T-helper 1 cell treated with Interleukin-12 subunit alpha and Interleukin-12 subunit beta and Interleukin-4 antibody, amounts not matched to agents 30 ng/mL and 1 ng/mL, for 36 hours (primary cell): ENCODE results near the gene CYP26C1. TPM values are rescaled to one million over a fixed set of nuclear protein-coding genes. Genes with fewer than 3 reads are reported as not detected.
"Not testable (repeated sequence)": the region's sequence is repeated elsewhere in the genome, so short reads cannot be mapped to it uniquely, and the experiment has no call there.

Experiments
- intact Hi-C: fragments of 100-400 bp; cut with micrococcal nuclease; formaldehyde crosslinking; loops from one replicate; pipeline ENCODE4 v1.15.1; 2024
- total RNA-seq: library from RNA; stranded (reverse); gene quantifications from 2 replicates; pipeline ENCODE4 v1.2.3, GENCODE V29; 2022

Gene CYP26C1
- total RNA-seq, 1 donor from 2014 or later, result not detected

DNA sequence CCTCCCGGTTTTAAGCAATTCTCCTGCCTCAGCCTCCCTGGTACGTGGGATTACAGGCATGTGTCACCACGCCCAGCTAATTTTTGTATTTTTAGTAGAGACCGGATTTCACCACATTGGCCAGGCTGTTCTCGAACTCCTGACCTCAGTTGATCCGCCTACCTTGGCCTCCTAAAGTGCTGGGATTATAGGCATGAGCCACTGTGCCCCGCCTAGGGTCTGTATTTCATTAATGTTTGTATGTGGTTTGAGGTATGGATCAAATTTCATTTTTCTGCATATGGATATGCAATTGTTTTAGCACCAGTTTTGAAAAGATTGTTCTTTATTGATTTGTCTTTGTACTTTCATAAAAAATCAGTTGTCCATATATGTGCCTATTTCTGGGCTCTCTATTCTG is 39.1 kb downstream of the CYP26C1 start:
- intact Hi-C loops, result no loop called here

GRCh38 chr10:93101148-93101547 is 40.5 kb downstream of the CYP26C1 start:
- intact Hi-C loops, result not testable (repeated sequence)

GRCh38 chr10:93103953-93104352 is 43.4 kb downstream of the CYP26C1 start:
- intact Hi-C loops, result no loop called here

GRCh38 chr10:93106631-93107072 is 46.1 kb downstream of the CYP26C1 start:
- intact Hi-C loops, result no loop called here

- intact Hi-C loops, result no loop called here
Observed at GRCh38 chr10:93110472-93111146, 50.0 kb downstream of the CYP26C1 start.

- intact Hi-C loops, result no loop called here
Observed at GRCh38 chr10:93113042-93113441, 52.4 kb downstream of the CYP26C1 start.

- intact Hi-C loops, result loop anchor here (1.0 to 5.0 kb wide), 4 partner anchors 173 to 396 kb away; partner anchors contain the start of gene MYOF
Observed at GRCh38 chr10:93115661-93116383, 55.2 kb downstream of the CYP26C1 start.

Other genes starting within 250 kb of the CYP26C1 start
- 11.3 and 13.9 TPM in 2 replicates for gene EXOC6, start 212.3 kb upstream of the CYP26C1 start, total RNA-seq
- gene CYP26A1, start 13.1 kb downstream of the CYP26C1 start, total RNA-seq, result not detected in 2 replicates